ENCODE measurements around the gene NCAPD3.

- TF ChIP-seq ZBTB8A (CRISPR knock-in tag; IDR thresholded peaks at IDR 0.05; ENCODE audit: borderline replicate concordance, low read depth) (no peak), NR2F6 (IDR thresholded peaks at IDR 0.05) (no peak), NR2F6 (CRISPR knock-in tag; IDR thresholded peaks at IDR 0.05) (no peak), ESRRA (CRISPR knock-in tag; IDR thresholded peaks at IDR 0.05; ENCODE audit: low read depth) (no peak), CTCF (CRISPR knock-in tag; IDR thresholded peaks at IDR 0.05) (no peak), GABPA (IDR thresholded peaks at IDR 0.05; ENCODE audit: low read depth, low read length) (no peak), GABPA (CRISPR knock-in tag; IDR thresholded peaks at IDR 0.05; ENCODE audit: low read depth) (no peak), PBX3 (CRISPR knock-in tag; IDR thresholded peaks at IDR 0.05; ENCODE audit: borderline replicate concordance) (no peak), ZNF232 (CRISPR knock-in tag; IDR thresholded peaks at IDR 0.05; ENCODE audit: borderline replicate concordance) (no peak), ZBTB42 (CRISPR knock-in tag; IDR thresholded peaks at IDR 0.05) (no peak), ATF1 (CRISPR knock-in tag; IDR thresholded peaks at IDR 0.05) (no peak), RBAK (CRISPR knock-in tag; IDR thresholded peaks at IDR 0.05) (no peak), SP140L (CRISPR knock-in tag; IDR thresholded peaks at IDR 0.05; ENCODE audit: borderline replicate concordance) (no peak), ZNF83 (CRISPR knock-in tag; IDR thresholded peaks at IDR 0.05; ENCODE audit: borderline replicate concordance) (no peak)
Observed at GRCh38 chr11:134132808-134133207, 91.0 kb downstream of the NCAPD3 start.
